ENCODE results near the gene RUNX1. TPM values are rescaled to one million over a fixed set of nuclear protein-coding genes. Genes with fewer than 3 reads are reported as not detected.

Gene RUNX1
- total RNA-seq, 1 experiment from 2014 or later, result 13.8 TPM

DNA sequence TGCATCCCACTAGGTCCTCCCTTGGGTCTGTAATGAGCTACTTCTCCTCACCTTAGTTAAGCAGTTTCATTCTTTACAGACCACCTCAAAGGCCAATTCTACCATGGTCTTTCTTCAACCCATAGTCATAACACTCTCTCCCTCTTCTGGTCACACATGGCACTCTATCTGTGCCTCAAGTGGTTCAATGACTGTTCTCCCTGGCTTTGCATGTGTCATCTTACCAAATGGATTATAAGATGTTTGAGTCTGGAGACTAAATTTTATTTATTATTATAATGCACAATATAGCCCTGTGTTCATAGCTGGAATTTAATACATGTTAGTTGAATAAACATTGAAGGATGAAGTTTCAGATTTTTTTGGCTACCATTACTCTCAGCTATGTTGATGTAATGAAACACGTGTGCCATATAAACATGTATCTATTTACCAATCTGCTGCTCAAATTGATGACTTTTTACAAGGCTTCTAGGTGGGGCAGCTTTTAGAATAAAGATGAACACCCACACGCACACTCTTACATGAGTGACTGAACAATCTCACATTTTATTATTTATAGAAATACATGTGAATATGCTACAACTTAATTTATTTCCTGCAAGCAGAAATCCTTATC is 102.1 kb downstream of the RUNX1 start:
- DNase-seq (ENCODE audit: low read depth), result no peak

DNA sequence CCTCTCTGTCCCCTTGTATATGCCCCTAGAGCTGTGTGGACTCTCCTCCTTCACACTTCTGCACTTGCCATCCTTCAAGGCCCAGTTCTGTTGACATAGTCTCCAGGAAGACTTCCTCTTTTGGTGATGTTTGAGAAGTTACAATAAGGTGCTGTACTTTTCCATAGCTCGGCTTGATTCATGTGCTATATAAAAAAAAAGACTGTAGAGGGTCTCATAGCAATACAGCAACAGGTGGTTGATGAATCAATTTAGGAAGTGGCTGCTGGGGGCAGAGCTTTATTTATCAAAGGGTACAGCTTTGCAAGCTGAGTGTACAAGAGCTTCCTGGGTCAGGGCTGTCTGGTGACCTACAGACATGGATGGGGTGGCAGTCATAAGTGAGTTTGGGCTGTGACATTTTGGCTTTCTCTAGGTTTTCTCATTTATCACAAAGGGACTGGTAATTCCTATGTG is 102.7 kb downstream of the RUNX1 start:
- no peak for DNase-seq (ENCODE audit: low read depth)

DNA sequence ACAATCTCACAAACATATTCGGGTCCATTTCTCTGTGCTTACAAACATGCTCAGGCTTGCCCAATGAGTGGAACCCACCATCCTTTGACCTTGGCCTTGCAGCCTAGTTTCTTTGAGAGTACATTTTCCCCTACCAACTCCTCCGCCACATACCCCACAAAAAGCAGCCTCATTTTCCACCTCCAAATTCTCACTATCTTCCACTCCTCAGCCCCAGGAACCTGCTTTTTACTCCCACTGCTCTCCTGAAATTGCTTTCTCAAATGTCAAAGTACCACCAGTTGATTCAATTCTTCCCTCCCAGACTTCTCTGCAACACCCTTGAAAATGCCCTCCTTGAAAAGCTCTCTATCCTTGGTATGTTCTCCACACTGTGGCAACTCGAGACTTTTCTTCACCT is 103.8 kb downstream of the RUNX1 start:
- no peak for DNase-seq (ENCODE audit: low read depth)

DNA sequence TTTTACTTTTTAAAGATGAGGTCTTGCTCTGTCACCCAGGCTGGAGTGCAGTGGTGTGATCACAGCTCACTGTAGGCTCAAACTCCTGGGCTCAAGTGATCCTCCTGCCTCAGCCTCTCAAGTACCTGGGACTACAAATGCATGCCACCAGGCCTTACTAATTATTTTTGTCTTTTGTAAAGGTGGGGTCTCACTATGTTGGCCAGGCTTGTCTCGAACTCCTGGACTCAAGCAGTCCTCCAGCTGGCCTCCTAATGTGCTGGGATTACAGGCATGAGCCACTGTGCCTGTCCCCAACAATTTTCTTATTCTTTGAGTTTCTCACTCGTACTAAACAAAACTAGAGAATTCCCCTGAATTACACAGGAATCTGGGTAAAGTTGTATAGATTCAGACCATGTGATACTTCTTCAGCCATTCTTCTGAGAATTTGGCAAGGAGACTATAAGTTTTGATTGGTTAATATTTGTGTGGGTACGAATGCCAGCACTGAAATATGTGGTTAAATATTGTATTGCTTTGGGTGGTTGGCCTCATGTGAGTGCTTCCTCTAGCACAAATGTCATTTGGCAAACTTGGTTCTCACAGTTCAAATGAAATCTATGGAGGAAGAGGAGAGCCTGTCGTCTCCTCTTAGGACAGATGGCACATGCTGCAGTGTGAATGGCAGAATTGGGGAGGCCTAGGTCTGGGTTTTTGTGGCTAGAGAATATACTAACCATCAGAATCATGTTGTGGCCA is 104.9 kb downstream of the RUNX1 start:
- no peak for DNase-seq (ENCODE audit: low read depth)

DNA sequence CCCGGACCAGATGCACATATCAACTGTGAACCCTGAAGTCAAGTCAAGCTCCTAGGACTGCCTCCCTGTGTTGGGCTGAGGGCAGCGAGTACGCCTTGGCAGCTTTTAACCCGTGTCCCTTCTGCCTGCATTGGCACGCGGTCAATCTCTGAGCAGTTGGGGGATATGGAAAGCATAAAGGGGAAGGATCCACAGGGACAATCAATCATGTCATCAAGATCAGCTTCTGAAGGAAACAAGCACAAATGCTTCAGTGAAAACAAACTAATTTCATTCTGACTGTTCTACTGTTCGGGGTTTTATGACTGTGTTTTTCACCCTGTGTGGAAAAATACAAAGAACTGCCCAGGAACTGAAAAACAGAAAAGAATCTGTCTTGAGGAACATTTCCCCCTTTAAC is 106.2 kb downstream of the RUNX1 start:
- no peak for DNase-seq (ENCODE audit: low read depth)

DNA sequence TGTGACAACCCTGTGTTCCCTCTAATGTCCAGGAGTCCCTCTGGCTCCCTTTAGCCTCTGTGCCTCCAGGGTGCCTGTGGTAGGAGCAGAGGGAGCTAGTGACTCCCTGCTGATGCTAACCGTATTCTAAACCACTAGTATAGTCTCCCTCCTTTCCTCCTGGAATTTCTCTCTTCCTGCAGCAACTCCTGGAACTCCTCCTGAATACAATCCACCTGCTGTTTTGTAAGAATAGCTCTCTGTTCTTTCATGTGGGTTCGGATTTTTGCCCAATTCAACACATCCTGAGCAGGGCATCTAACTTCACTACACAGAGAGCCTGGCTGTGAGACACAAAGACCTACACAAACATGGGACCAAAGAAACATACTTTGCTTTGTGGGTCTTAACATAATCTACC is 107.9 kb downstream of the RUNX1 start:
- no peak for DNase-seq (ENCODE audit: low read depth)

DNA sequence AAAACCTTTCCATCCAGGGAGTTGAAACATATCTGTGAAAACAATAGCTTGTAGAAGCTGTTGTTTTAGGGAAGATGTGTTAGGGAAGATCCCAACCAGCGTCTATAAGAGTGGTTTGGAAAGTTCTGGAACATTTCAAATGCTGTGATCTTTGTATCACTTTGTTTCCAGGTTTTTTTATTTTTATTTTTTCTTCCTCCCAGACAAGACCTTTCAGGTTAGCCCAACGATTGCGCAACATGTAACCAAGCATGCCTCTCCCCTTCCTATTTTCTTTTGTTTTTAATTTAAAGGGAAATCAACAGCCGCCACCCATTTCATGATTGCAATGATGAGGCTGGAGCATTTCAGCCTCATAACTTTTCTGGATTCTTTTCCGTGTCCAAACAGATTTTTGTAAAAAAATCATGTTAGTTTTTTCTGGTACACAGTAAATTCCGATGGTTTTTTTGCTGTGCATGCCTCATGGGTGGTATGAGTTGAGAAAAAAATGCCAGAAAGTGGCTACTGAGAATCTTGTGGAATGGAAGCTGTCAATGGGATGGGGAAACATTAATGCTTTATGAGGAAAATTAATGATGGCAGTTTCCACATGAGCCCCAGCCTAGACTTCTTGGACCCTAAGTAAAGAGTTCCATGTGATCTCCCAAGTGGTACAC is 109.3 kb downstream of the RUNX1 start:
- no peak for DNase-seq (ENCODE audit: low read depth)

DNA sequence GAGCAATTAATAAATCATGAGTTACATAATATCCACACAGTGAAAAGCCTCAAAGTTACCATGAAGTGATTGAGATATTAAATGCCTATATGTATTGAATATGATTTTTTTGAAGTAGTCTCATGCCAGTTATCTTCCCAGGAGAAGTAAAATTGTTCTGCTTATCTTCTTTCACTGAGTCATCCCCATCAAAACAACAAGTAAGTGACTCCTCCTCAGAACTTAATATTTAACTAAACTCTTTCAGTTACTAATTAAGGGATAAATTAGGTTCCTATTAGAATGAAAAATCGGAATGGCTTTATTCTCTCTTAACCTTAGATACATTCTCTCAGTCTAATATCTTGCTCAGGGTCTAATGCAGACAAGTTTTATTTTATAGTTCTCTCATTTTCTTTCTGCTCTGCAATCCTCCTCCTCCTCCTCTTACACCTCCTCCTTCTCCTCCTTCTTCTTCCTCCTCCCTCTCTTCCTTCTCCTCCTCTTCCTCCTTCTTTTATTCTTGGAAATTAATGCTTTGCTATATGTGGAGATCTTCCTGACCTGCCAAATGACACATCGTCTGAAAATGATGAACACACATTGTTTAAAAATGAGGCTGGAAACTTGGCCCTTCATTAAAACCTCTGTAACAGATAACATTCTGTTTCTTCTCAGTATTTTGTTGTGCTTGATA is 110.9 kb downstream of the RUNX1 start:
- DNase-seq (ENCODE audit: low read depth), result peak; percentile 56

DNA sequence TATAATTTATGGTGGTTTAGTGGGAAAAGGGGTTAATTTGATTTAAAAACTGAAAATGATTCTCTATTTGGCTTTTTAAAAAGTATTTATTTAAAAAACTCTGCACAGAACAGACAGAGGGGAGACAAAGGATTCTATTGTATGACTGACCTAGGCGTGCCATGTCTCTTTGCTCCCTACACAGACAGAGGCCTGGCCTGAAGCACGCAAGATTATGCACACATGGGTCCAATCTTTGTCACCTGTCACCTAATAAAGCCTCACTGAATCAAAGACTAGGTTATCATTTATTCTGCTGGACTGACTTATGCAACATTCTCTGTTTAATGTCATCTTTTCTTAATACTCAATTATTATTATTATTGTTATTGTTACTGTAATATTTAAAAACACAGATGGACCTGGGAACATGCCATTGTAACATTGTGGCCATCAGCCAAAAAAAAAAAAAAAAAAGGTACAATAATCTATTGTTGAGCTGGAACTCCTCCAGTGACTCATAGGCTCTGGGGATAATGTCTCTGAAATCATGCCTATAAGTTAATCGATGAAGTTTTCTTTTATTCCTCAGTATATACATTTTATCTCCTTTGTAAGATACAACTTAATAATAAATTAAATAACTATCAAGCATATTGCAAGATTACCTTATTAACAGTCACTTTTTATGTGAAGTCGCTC is 112.1 kb downstream of the RUNX1 start:
- DNase-seq (ENCODE audit: low read depth), result peak; percentile 36

DNA sequence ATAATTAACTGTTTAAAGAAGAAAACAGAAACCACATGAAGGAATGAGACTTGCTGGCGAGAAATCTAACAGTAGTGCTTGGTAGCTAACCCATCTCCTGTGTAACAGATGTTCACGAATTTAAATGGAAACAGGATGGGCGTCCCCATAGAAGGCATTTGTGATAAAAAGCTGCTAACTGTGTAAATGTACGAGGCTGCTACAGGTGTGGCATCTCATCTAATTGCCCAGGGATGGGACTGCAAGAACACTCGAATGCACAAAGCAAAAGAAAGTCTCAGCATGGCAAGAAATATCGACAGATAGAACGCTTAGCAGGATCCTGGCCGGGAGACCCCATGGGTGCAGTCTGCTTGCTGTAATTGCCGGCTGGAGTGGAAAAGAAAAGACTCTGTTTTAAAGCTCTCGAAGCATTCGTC is 112.7 kb downstream of the RUNX1 start:
- no peak for DNase-seq (ENCODE audit: low read depth)

DNA sequence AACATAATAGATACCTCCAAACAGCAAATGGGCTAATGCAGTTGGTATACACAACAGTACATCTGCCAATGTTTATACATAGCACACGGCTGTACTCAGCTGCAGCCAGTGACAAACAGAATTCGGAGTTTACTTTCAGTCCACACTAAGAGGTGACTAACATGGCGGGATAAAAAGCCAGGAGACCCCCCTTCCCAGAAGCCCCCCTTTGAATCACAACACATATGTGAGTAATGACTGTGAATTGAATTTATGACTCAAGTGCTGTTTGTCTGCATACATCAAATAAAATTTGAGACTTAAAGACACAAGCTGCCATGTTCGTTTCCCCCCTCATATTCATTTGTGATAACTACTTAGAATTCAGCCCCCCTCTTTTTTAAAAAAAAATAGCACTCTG is 113.2 kb downstream of the RUNX1 start:
- DNase-seq (ENCODE audit: low read depth), result peak; percentile 35

DNA sequence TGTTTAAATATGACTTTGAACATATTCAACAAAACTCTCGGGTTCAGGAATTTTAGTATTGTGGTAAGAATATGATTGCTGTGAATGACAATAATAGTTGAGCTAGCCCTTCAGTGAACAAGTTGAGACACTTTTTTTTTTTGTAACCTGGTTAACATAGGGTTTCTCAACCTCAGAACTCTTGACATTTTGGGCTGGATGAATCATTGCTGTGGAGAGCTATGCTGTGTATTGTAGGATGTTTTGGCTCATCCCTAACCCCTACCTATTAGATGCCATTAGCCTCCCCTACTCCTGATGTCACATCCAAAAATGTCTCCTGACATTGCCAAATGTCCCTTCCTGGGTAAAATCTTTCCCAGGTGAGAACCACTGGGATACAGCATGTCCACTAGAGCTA is 113.7 kb downstream of the RUNX1 start:
- peak; percentile 51 for DNase-seq (ENCODE audit: low read depth)

DNA sequence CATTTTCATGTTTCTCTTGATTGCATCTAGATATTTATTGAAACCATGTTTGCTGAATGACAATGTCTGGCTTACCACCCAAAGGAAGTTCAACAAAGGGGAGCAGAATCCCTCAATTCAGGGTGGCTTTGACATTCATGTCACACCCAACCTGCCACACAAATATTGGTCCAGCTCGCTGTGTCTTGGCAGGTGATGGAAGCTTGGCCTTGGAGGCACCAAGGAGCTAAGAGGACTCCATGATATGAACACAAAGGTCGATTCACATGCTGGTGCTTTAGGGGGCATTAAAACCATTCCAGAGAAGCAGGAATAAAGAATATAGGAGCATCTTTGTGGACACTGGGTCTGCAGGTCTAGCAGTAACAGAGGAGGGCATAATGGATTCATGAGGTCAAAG is 114.8 kb downstream of the RUNX1 start:
- no peak for DNase-seq (ENCODE audit: low read depth)

DNA sequence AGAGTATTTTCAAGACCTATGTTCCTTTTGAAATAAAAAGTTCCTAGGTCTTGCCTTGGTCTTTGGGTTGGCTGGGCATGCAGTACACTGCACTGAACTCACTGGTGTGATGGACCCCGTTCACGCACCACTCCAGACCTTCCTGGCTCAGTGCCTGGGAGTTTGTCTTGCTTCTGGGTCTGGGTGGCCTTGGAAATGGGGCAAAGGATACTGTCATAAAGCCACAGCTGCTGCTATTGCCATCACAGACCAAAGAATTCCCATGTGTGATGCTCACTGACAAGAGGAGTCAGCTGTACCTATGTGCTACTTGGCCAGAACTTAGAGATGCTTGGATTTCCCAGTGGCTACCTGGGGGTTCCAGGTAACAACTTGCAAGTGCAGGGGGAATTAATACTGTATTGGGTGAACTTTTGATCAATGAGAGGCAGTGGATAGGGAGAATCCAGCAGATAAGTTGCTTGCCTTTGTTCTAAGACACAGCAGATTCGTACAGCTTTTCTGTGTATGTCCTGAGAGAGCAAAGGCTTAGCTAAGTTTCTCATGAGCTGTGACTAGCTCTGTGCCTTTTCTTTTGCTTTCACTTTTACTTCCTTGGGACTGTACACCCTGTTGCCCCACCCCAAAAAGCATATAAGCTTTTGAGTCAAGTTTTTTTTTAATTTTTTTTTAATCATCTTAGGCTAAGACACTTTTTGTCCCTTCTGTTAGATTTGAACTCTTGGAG is 115.3 kb downstream of the RUNX1 start:
- DNase-seq (ENCODE audit: low read depth), result peak; percentile 44

DNA sequence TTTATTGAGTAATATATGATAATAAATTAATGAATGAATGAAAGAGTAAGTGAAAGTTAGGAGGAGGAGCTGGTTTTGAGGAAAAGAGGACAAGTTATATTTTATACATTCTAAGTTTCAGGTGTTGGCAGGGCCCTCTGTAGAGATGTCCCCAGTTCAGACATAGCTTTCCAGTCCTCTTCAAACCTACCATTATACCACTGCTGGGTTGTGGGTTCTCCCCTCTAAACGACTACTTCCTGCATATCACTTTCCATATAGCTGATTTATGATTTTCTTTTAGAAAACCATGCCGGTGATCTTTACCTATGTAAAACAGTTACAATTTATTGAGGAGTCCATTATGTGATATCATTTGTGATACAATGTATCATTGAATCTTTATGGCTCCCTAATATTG is 116.9 kb downstream of the RUNX1 start:
- no peak for DNase-seq (ENCODE audit: low read depth)

DNA sequence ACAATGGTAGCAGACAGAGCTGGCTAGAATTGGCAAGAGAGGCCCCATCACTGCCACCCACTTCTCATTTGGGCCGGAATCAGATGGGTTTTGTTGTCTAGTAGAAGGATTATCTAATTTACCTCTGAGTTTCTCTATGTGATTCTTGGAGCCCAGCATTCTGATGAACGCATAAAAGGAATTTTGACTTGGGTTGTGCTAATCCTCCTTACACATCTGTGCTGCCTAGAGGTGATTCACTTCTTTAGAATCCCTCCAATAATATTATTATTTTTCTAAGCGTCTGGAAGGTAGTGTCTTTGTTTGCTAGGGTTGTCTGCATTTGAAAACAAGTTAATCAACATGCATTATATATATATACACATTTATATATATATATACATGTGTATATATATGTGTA is 118.1 kb downstream of the RUNX1 start:
- peak; percentile 54 for DNase-seq (ENCODE audit: low read depth)

DNA sequence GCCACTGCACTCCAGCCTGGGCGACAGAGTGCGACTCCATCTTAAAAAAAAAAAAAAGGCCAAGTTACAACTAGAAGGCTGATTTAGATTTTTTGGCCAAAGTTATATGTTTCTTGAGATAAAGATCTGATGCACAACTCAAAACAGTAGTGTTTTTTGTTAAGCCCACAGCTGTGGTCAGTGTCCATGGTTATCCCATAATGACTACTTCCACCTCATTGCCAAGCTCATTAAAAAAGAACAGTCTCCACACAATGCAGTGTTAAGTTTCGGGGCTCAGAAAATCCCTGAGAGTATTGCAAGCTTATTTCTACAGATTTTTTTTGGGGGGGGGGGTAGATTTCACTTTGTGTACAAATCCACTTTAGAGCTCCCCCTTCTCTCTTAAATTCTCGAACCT is 120.5 kb downstream of the RUNX1 start:
- peak; percentile 77 for DNase-seq (ENCODE audit: low read depth)

DNA sequence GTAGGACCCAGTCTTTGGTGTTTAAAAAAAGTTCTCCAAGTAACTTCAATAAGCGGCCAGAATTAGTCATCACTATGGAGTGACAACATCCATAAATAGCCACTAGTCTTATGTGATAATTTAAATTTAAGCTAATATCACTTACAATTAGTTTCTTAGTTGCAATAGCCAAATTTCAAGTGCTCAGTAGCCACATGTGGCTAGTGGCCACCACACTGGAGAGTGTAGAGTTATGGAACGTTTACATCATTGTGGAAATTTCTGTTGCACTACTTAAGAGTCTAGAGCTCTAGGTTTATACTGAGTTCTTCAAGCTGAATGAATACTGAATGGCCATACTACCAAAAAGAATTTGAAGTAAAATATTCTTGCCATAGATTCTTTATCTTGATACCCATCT is 121.1 kb downstream of the RUNX1 start:
- DNase-seq (ENCODE audit: low read depth), result peak; percentile 53

DNA sequence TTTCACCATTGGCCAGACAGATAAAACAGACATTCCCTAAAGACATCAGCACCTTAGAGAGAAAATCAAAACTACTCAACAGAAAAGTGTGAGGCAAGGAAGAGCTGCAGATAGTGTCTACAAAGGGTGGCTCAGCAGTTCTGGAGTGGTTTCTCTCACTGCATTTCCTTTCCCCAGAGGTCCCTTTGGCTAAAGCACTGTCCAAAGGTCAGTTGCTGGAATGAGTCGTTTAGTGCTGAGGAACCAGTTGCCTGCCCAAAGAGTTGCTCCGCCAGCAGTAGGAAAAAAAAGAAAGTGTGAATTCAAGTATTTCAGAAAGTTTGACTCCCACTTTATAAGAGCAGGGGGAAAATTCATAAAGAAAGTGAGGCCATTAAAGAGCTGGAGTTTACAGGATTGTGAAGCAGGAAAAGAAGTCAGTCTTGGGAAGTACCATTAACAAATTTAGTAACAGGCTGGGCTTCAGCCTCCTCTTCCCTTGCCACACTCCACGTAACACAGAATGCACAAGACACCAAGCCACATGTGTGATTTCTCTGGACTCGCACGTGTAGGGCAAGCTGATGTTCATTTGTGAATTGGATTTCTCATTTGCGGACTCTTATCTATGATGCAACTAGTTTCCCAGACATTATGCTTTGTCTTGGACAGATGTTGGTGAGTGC is 122.2 kb downstream of the RUNX1 start:
- DNase-seq (ENCODE audit: low read depth), result peak; percentile 64

DNA sequence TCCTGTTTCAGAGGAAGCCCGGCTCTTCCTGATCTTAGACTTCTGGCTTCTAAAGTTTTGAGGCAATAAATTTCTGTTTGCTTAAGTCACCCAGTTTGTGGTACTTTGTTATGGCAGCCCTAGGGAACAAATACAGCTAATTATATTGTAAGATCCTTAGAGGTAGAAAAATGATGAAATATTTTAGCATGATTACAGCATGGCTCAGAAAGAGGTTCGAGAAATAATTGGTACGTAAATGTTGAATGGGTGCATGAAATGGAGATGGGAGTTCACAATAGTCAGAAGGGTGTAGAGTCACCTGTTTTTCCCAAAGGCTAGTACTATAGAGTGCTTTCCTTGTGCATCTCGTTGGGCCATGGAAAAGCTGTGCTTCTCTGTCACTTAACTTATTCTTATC is 123.5 kb downstream of the RUNX1 start:
- peak; percentile 30 for DNase-seq (ENCODE audit: low read depth)

All from M059J (cell line).